Activated B cell treated with CpG ODN at 0.5 μM for 24 hours (primary cell): ENCODE results near the gene LRSAM1. TPM values are rescaled to one million over a fixed set of nuclear protein-coding genes. Genes with fewer than 3 reads are reported as not detected.

ENCODE experiments used
- ATAC-seq: fragments of 200-7000 bp; cut with Tn5 transposase; one replicate; pipeline ENCODE4 v1.10.0; 2021; ENCODE audit warnings: low read depth, mild to moderate bottlenecking, moderate library complexity
- CTCF ChIA-PET: fragments of 350-600 bp; sonication (Branson Sonifier 250); formaldehyde crosslinking; loops from one replicate; lab custom pipeline; 2021; ENCODE audit warnings: antibody characterized with exemption; lab: Charles Lee
- POLR2A ChIA-PET: fragments of 350-600 bp; sonication (Branson Sonifier 250); formaldehyde crosslinking; loops from one replicate; lab custom pipeline; 2021; ENCODE audit warnings: antibody characterized with exemption; lab: Charles Lee
- DNase-seq: peaks from one replicate; pipeline ENCODE4 v3.0.0; 2022
- H3K27ac Mint-ChIP-seq: one replicate; pipeline ENCODE4 v1.8.0; 2020; ENCODE audit warnings: mixed read lengths
- H3K27me3 Mint-ChIP-seq: one replicate; pipeline ENCODE4 v1.8.0; 2021; ENCODE audit warnings: mixed read lengths
- H3K36me3 Mint-ChIP-seq: one replicate; pipeline ENCODE4 v1.8.0; 2021; ENCODE audit warnings: low read depth, mixed read lengths
- H3K4me1 Mint-ChIP-seq: one replicate; pipeline ENCODE4 v1.8.0; 2021; ENCODE audit warnings: mixed read lengths
- H3K4me3 Mint-ChIP-seq: one replicate; pipeline ENCODE4 v1.8.0; 2020; ENCODE audit warnings: mild to moderate bottlenecking, mixed read lengths
- H3K9me3 Mint-ChIP-seq: one replicate; pipeline ENCODE4 v1.8.0; 2020; ENCODE audit warnings: mixed read lengths
- intact Hi-C: fragments of 100-400 bp; cut with micrococcal nuclease; formaldehyde crosslinking; loops from one replicate; pipeline ENCODE4 v1.15.1; 2024
- total RNA-seq: library from RNA; stranded (reverse); gene quantifications from 2 replicates; pipeline ENCODE4 v1.2.3, GENCODE V29; 2022
- TF ChIP-seq, protein P1 (sequence below): fragments of 200-600 bp; IDR thresholded peaks from one replicate; pipeline ENCODE4 v1.8.0; 2022; ENCODE audit warnings: antibody characterized with exemption, mild to moderate bottlenecking

LRSAM1 gene
- total RNA-seq, 1 donor from 2014 or later = 23.9 TPM

DNA sequence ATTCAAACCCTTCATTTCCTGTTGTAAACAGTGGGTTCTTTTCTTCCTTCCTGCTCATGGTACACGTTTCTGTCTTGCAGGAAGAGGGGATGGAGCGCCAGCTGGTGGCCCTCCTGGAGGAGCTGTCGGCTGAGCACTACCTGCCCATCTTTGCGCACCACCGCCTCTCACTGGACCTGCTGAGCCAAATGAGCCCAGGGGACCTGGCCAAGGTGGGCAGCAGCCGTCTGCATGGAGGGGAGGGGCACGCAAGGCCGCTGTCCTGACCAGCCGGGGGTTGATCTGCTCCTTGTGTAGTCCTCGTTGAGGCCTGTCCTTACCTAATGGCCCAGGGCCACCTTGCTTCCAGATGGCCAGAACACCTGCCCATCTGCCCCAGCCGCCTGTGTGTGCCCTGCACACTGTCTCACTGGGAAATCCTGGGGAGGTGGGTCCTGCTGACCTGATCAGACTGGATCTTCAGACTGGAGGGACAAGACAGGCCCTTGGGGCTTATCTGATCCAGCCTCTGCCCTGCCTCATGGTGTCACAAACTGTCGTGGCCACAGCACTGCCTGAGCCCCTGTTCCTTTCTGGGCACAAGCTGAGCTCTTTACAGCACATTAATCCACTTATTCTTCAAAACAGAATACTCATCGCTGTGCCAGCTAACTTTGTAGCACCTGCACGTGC, 44.7 kb downstream of the LRSAM1 start:
- H3K4me1 Mint-ChIP-seq = no peaks in the 10 kb centered on the region
- ATAC-seq (no peak), DNase-seq (no peak)
- H3K36me3 Mint-ChIP-seq = peaks cover 48% of the 10 kb centered on the region
- H3K27me3 Mint-ChIP-seq = no peaks in the 10 kb centered on the region
- intact Hi-C loops = no loop called here
- no peak overlapping the region for H3K27ac Mint-ChIP-seq
- H3K4me3 Mint-ChIP-seq = no peak overlapping the region
- TF ChIP-seq, protein P1, sequence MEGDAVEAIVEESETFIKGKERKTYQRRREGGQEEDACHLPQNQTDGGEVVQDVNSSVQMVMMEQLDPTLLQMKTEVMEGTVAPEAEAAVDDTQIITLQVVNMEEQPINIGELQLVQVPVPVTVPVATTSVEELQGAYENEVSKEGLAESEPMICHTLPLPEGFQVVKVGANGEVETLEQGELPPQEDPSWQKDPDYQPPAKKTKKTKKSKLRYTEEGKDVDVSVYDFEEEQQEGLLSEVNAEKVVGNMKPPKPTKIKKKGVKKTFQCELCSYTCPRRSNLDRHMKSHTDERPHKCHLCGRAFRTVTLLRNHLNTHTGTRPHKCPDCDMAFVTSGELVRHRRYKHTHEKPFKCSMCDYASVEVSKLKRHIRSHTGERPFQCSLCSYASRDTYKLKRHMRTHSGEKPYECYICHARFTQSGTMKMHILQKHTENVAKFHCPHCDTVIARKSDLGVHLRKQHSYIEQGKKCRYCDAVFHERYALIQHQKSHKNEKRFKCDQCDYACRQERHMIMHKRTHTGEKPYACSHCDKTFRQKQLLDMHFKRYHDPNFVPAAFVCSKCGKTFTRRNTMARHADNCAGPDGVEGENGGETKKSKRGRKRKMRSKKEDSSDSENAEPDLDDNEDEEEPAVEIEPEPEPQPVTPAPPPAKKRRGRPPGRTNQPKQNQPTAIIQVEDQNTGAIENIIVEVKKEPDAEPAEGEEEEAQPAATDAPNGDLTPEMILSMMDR = no peak
- H3K9me3 Mint-ChIP-seq = no peaks in the 10 kb centered on the region
- ChIA-PET CTCF (no interaction called here), POLR2A (no interaction called here)

DNA sequence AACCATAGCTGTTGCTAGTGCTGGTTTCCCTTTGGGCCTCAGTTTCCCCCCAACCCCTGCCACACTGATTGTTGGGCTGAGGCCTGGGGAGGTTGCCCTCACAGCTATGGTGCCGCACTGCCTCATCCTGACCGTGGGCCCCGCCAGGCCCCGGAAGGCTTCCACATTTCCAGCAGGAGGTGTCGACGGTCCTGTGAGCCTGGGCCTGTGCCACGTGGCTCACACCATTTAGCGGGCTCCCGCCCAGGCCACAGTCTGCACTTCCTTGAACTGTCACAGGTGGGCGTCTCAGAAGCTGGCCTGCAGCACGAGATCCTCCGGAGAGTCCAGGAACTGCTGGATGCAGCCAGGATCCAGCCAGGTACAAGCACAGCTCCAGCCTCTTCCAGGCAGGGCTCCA, 45.7 kb downstream of the LRSAM1 start:
- no peak overlapping the region for H3K4me3 Mint-ChIP-seq
- no peaks in the 10 kb centered on the region for H3K4me1 Mint-ChIP-seq
- intact Hi-C loops = no loop called here
- ChIA-PET CTCF (no interaction called here), POLR2A (no interaction called here)
- DNase-seq = no peak
- H3K27me3 Mint-ChIP-seq = no peaks in the 10 kb centered on the region
- H3K27ac Mint-ChIP-seq = no peak overlapping the region
- H3K9me3 Mint-ChIP-seq = no peaks in the 10 kb centered on the region
- H3K36me3 Mint-ChIP-seq = peaks cover 47% of the 10 kb centered on the region
- ATAC-seq = no peak
- TF ChIP-seq, protein P1 = no peak

- Mint-ChIP-seq H3K27ac (no peak overlapping the region), H3K9me3 (no peaks in the 10 kb centered on the region), H3K27me3 (no peaks in the 10 kb centered on the region), H3K4me3 (no peak overlapping the region), H3K4me1 (no peaks in the 10 kb centered on the region), H3K36me3 (peaks cover 41% of the 10 kb centered on the region)
- intact Hi-C loops = no loop called here
- POLR2A ChIA-PET = no interaction called here
- ATAC-seq = no peak
- TF ChIP-seq, protein P1 = no peak
- CTCF ChIA-PET = no interaction called here
- DNase-seq = no peak
Measured at GRCh38 chr9:127497656-127498290, 46.5 kb downstream of the LRSAM1 start.

DNA sequence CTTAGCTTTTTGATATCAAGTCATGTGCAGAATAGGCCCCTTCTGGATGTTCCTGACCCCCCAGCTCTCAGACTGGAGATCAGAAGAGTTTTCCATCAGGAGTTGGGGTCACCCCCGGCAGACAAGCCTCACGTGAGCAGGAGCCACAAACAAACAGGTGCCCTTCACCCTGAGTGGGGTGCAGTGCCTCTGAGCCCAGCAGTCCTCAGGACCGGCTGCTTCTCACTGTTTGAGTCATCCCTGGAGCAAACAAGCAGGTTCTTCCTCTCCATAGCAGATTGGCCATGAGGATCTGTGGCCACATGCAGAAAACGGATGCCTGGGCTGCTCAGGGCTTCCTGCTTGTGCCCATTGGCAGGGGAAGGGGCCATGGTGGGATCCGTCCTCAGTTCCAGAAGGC, 47.0 kb downstream of the LRSAM1 start:
- Mint-ChIP-seq H3K9me3 (no peaks in the 10 kb centered on the region), H3K27ac (no peak overlapping the region), H3K4me1 (no peaks in the 10 kb centered on the region), H3K4me3 (no peak overlapping the region), H3K36me3 (peaks cover 35% of the 10 kb centered on the region), H3K27me3 (no peaks in the 10 kb centered on the region)
- CTCF ChIA-PET = no interaction called here
- ATAC-seq (no peak), DNase-seq (no peak)
- intact Hi-C loops = no loop called here
- TF ChIP-seq, protein P1 = no peak
- POLR2A ChIA-PET = no interaction called here

DNA sequence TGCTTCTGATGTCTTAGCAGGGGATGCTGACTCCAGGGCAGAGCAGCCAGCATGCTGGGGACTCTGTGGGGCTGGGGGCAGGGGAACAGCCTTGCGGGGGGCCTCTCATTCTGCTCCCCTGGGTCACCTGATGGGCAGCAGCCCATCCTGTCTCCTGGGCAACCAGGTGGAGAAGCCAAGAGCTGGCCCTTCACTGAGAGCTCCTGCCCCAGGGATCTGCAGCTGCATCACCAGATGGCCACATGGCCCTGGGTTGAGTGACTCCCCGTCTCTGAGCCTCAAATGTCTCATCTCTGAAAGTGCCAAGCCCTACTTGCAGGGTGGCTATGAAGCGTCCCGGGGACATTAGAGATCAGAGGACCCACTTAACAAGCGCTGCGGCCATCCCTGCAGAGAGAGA, 49.1 kb downstream of the LRSAM1 start:
- Mint-ChIP-seq H3K27me3 (no peaks in the 10 kb centered on the region), H3K4me1 (no peaks in the 10 kb centered on the region), H3K36me3 (peaks cover 24% of the 10 kb centered on the region), H3K4me3 (no peak overlapping the region), H3K9me3 (no peaks in the 10 kb centered on the region), H3K27ac (no peak overlapping the region)
- POLR2A ChIA-PET = interaction anchor here (0.6 to 0.7 kb wide), 2 partner anchors 19 to 437 kb away, joined by 4 to 5 read pairs; partner anchors contain the start of gene DPM2
- no peak for ATAC-seq
- TF ChIP-seq, protein P1 = no peak
- intact Hi-C loops = no loop called here
- DNase-seq = no peak
- CTCF ChIA-PET = no interaction called here
